C4-2B (cell line): ENCODE data around the gene HTN3.
"Not testable (repeated sequence)": the region's sequence is repeated elsewhere in the genome, so short reads cannot be mapped to it uniquely, and the experiment has no call there.

ENCODE experiments used
- H3K27ac ChIP-seq: fragments of 450-650 bp; 2 replicates; pipeline ENCODE4 v1.5.1; 2017
- ZFX ChIP-seq: fragments of 450-650 bp; IDR thresholded peaks from 2 replicates; pipeline ENCODE4 v1.6.1; 2017
- TF ChIP-seq, protein P1 (sequence below): fragments of 450-650 bp; conservative IDR thresholded peaks from 2 replicates; pipeline ENCODE4 v1.5.1; 2017; ENCODE audit warnings: mild to moderate bottlenecking

HTN3 gene

GRCh38 chr4:70028159-70028558, at the start of gene HTN3:
TSS of gene HTN3 (plus strand) at chr4:70028459. CDS start at chr4:70030741, 2,282 bp downstream.
- not testable (repeated sequence) for H3K27ac ChIP-seq

DNA sequence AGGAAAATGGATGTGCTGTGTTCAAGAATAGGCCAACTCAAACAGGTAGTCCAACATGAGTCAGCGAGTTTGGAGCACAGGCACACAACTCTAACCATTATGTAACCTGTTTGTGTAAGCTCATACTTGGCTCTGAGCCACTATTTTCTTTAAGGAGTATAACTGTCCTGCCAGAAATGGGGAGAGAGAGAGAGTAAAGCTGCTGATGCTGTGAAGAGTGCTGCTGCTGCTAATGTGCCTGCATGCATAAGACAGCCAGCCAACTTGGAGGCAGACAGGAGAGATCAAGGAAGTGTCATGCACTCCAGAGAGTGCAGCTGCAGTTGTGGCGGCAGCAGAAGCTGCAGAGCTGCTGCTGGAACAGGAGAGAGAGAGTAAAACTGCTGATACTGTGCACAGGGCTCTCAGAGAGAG, 44.2 kb upstream of the HTN3 start:
- H3K27ac ChIP-seq, result peak overlapping the region; percentile 77
- TF ChIP-seq, protein P1, sequence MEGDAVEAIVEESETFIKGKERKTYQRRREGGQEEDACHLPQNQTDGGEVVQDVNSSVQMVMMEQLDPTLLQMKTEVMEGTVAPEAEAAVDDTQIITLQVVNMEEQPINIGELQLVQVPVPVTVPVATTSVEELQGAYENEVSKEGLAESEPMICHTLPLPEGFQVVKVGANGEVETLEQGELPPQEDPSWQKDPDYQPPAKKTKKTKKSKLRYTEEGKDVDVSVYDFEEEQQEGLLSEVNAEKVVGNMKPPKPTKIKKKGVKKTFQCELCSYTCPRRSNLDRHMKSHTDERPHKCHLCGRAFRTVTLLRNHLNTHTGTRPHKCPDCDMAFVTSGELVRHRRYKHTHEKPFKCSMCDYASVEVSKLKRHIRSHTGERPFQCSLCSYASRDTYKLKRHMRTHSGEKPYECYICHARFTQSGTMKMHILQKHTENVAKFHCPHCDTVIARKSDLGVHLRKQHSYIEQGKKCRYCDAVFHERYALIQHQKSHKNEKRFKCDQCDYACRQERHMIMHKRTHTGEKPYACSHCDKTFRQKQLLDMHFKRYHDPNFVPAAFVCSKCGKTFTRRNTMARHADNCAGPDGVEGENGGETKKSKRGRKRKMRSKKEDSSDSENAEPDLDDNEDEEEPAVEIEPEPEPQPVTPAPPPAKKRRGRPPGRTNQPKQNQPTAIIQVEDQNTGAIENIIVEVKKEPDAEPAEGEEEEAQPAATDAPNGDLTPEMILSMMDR, result no peak
- no peak for TF ChIP-seq ZFX

DNA sequence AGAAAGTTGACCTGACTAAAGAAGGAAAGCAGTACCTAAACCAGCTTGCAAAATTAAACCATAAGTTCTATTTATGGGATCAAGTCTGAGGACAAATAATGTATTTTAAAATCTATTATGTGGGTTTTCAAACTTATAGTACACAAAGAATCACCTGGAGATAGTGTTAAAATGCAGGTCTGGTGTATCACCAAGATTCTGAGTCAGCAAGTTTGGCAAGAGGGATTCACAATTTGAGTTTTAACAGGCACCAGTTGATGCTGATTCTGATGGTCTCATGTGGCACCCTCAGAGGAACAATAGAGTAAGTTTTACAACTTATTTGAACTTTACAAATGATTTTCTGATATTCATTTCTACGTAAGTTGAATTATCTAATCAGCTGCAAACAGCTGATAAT, 41.6 kb upstream of the HTN3 start:
- TF ChIP-seq ZFX, result no peak
- TF ChIP-seq, protein P1, result no peak
- H3K27ac ChIP-seq, result no peak overlapping the region

DNA sequence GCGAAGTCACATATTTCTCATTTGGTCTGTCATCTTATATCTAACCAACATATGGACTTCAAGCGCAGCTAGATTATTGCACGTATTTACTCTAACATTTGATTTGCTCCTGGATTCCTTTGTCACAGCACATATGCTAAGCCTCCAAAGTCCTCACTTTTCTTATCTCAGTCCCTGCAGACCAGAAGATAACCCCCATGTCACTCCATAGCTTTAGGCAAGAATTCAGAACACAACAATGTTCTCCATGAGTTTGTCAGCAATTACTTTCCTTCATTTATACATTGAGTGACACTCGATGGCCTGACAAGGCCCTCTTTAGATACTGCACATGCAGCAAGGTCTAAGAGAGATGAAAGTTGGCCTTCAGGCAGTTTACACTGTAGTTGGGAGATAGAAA, 37.2 kb upstream of the HTN3 start:
- TF ChIP-seq, protein P1, result no peak
- TF ChIP-seq ZFX, result no peak
- H3K27ac ChIP-seq, result no peak overlapping the region

- no peak overlapping the region for H3K27ac ChIP-seq
- TF ChIP-seq ZFX, result no peak
- TF ChIP-seq, protein P1, result no peak
Observed at GRCh38 chr4:69994782-69995181, 33.5 kb upstream of the HTN3 start.

- TF ChIP-seq ZFX, result no peak
- TF ChIP-seq, protein P1, result no peak
- no peak within 1 kb of the TSS for H3K27ac ChIP-seq
Observed at GRCh38 chr4:69995526-69996016, 32.7 kb upstream of the HTN3 start, which contains the start of gene STATH. TSS of gene STATH (plus strand) at chr4:69995966. CDS start at chr4:69998438, 2,472 bp downstream.

- TF ChIP-seq, protein P1, result no peak
- TF ChIP-seq ZFX, result no peak
Observed at GRCh38 chr4:69999420-69999819, 28.8 kb upstream of the HTN3 start.

GRCh38 chr4:70000711-70001110, 27.5 kb upstream of the HTN3 start:
- no peak overlapping the region for H3K27ac ChIP-seq
- TF ChIP-seq ZFX, result no peak
- TF ChIP-seq, protein P1, result no peak

More at GRCh38 chr4:69999420-69999819, 28.8 kb upstream of the HTN3 start:
- H3K27ac ChIP-seq, result no peak overlapping the region
